GM19438 (cell line): ENCODE results near the gene BNC1.
"Not testable (repeated sequence)": the region's sequence is repeated elsewhere in the genome, so short reads cannot be mapped to it uniquely, and the experiment has no call there.

Source experiments
- ATAC-seq: cut with Tn5 transposase; IDR thresholded peaks from one replicate; pipeline ENCODE4 v1.9.1; 2021; ENCODE audit warnings: low read depth; ENCODE audit not compliant: unreplicated experiment

Gene BNC1

DNA sequence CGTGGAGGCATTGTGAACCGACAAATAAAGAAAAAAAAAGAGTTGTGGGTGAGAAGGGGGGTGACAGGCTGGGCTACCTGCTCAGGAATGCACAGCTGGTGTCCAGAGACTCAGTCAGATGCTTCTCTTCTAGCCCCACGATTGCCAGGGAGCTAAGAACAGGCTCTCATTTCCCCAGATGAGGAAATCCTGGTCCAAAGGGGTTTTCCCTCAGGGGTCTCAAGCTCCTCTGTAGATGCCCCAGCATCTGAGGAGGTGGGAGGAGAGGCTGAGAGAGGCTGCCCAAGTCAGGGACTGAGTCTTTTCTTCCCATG, 35.5 kb downstream of the BNC1 start:
- no peak for ATAC-seq

DNA sequence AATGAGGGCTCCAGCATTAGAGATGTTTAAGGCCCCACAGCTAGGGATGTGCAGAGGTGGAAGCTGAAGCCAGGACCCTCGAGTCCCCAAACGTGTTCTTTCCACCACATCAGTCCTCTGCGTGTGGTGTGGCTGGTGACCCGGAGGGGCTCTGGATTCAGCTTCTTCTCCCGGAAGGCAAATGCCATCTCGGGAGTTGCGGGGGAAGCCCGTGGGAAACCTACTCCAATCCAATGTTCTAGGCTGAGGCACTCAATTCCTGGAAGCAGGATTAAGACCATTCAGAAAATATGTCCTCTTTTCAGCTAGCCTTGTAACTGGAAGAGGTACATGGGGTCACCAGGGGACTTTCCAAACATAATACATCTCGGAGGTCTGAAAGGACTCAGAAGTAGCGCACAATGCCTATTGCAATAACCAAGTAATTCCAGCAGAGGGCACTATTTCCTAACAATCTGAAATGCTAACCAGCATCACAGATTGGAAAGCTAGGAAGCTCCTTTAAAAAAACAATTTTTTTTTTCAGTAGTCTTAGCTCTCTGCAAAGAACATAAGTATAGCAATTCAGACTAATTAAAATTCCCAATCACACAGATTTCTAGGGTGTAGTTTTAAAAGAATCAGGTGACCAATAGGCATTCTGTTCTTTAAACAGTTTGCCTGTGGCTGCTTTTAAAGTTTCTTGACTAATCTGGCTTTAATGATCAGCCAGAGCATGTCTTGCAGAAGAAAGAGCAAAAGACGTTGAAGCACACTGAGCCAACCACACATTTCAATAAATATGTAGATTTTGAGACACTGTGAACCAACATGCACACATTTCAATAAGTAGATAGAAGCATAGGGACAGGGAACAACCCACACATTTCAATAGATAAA, 36.1 kb downstream of the BNC1 start:
- ATAC-seq, result no peak

- no peak for ATAC-seq
Measured at GRCh38 chr15:83243634-83244033, 40.8 kb downstream of the BNC1 start.

DNA sequence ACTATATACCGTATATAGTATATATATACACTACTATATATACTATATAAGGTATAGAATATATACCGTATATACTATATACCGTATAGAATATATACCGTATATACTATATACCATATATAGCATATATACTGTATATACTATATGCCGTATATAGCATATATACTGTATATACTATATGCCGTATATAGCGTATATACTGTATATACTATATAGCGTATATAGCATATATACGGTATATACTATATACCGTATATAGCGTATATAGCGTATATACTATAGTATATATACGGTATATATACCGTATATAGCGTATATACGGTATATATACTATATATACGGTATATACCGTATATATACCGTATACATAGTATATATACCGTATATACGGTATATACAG, 54.2 kb downstream of the BNC1 start:
- ATAC-seq, result no peak

- no peak for ATAC-seq
Measured at GRCh38 chr15:83225449-83225848, 59.0 kb downstream of the BNC1 start.

DNA sequence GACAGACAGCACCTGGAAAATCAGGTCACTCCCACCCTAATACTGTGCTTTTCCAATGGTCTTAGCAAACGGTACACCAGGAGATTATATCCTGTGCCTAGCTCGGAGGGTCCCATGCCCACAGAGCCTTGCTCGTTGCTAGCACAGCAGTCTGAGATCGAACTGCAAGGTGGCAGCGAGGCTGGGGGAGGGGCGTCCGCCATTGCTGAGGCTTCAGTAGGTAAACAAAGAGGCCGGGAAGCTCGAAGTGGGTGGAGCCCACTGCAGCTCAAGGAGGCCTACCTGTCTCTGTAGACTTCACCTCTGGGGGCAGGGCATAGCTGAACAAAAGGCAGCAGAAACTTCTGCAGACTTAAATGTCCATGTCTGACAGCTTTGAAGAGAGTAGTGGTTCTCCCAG, 62.7 kb downstream of the BNC1 start:
- not testable (repeated sequence) for ATAC-seq

DNA sequence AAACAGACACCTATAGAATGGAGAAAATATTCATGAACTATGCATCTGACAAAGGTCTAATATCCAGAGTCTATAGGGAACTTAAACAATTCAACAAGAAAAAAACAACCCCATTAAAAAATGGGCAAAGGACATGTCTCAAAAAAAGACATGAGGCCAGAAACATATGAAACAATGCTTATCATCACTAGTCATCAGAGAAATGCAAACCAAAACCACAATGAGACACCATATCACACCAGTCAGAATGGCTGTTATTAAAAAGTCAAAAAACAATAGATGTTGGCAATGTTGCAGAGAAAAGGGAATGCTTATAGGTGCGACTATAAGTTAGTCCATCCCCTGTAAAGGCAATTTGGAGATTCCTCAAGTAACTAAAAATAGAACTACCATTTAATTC, 65.4 kb downstream of the BNC1 start:
- ATAC-seq, result no peak

DNA sequence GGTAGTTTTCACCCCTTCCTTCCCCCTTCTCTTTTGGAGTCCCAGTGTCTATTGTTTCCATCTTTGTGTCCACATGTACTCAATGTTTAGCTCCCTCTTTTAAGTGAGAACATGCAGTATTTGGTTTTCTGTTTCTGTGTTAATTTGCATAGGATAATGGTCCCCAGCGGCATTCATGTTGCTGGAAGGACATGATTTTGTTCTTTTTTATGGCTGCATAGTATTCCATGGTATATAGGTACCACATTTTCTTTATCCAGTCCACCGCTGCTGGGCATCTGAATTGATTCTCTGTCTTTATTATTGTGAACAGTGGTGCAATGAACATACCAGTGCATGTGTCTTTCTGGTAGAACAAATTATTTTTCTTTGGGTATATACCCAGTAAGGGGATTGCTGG, 69.2 kb downstream of the BNC1 start:
- no peak for ATAC-seq

DNA sequence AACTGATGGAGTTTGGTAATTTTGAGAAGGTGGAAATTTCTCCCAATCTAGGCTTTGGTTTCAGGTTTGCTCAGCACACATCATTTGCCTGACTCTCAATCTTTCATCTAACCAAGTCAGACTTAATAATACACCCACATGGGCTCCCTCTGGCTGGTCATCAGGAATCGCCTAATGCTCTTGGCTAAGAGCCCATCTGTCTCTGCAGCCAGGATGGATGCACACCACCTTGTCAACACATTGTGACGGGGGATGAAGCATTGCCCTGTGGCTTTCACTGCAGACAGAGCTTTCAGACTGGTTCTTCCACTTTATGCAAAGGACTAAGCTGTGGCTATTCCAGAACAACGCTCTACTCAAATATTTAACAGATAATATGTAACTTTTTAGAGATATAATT, 73.8 kb downstream of the BNC1 start:
- no peak for ATAC-seq

- no peak for ATAC-seq
Measured at GRCh38 chr15:83209333-83209732, 75.1 kb downstream of the BNC1 start.

GRCh38 chr15:83208367-83208661, 76.2 kb downstream of the BNC1 start:
- ATAC-seq, result no peak

DNA sequence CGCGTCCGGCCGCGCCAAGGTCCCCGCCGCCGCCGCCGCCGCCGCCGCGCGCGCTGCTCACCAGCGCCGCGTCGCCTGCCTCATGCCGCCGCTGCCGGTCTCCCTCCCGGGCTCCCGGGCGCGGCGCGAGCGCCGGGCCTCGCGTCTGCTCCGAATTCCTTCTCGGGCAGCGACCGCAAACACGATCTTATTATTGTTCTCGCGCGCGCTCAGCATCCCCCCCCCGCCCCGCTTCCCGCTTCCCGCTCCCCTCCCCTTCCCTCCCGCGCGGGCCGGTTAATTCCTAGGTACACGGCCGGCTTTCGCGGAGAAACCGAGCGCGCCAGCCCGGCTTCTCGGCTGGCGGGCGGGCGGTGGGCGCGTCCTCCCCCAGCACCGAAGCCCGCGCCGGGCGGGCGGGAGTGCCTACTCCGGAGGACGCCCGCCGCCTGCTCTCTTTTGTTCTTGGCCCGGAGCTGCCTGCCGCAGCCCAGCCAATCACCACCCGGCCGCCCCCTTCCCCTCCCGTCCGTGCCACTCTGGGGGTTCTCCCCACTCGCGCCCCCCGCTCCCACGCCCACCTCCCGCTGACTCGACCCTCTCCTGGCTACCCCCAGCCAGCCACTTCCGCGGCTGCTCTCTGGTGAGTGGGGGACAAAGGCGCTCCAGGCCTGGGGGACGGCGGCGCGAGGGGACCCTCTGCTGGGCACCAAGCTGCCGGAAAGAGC, 76.7 kb downstream of the BNC1 start, which contains the start of gene HDGFL3:
Gene HDGFL3 (minus strand): TSS at position 164 of the 707 bp plus-strand sequence. CDS start 409 bp downstream, outside the sequence.
- ATAC-seq, result peak; percentile 49

DNA sequence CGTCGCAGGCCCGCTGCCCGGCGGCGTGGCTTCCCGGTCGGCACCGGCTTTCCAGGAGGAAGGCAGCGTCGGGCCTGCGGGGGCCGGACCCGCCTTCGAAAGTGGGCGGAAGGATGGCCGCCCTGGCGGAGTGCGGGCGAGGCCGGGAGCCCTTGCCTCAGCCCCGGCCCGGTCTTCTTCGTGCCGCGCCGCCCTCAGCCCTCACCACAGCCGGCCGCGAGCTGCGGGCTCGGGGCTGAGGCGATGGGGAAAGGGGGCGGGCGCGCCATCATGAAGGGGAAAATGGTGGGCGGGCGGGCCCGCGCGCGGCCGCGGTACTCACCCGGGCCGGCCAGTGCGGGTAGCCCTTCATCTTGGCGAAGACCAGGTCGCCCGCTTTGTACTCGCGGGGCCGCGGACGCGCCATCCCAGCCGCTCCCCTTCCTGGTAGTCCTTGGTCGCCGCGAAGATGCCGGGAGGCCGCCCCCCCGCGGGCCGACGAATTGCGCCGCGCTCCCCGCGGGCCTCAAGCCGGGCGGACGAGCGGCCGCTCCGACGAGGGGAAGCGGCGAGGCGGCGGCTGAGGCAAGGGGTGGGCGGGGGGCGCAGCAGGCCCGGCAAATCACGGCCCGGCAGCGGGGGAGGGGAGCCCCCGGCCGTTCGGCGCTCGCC, 77.3 kb downstream of the BNC1 start:
- peak; percentile 29 for ATAC-seq

GRCh38 chr15:83206526-83207008, 77.9 kb downstream of the BNC1 start:
- no peak for ATAC-seq
